IMR-90 (cell line): Measurements from ENCODE around the gene CMTM5. TPM values are rescaled to one million over a fixed set of nuclear protein-coding genes. Genes with fewer than 3 reads are reported as not detected.

ENCODE experiments used
- ATAC-seq: fragments of 200-7000 bp; cut with Tn5 transposase; 2 replicates; pipeline ENCODE4 v1.9.1; 2020; ENCODE audit warnings: low read depth, mild to moderate bottlenecking, moderate library complexity
- BruUV-seq: library from RNA; stranded (reverse); fragments of 400-500 nt; replicated peaks from 2 replicates; lab custom pipeline; 2021; lab: Mats Ljungman, UMichigan
- CTCF ChIA-PET: fragments of 300-600 bp; formaldehyde crosslinking; extraction: SDS; loops from one replicate; lab custom pipeline; 2021; ENCODE audit warnings: antibody characterized with exemption; lab: Yijun Ruan, JAX
- POLR2A ChIA-PET: fragments of 300-600 bp; sonication (Branson Sonifier 250); formaldehyde crosslinking; loops from one replicate; lab custom pipeline; 2022; ENCODE audit warnings: antibody characterized with exemption; ENCODE audit not compliant: unreplicated experiment; lab: Charles Lee
- DNase-seq: peaks from one replicate; pipeline ENCODE4 v3.0.0; 2013
- H2AFZ ChIP-seq: replicated peaks from 2 replicates; pipeline ENCODE3; 2013; ENCODE audit warnings: low read length, mild to moderate bottlenecking; ENCODE audit not compliant: poor library complexity
- H2AK5ac ChIP-seq: 2 replicates; pipeline ENCODE4 v1.6.1; 2013; ENCODE audit warnings: low read depth, low read length, inconsistent platforms
- H2AK9ac ChIP-seq: replicated peaks from 2 replicates; pipeline ENCODE3; 2013; ENCODE audit warnings: mild to moderate bottlenecking, low read depth, low read length, moderate library complexity; ENCODE audit not compliant: poor library complexity
- H2BK120ac ChIP-seq: 2 replicates; pipeline ENCODE4 v1.6.1; 2013; ENCODE audit warnings: low read depth, low read length, inconsistent platforms
- H2BK15ac ChIP-seq: 3 replicates; pipeline ENCODE4 v1.6.1; 2013; ENCODE audit warnings: low read depth, low read length, inconsistent platforms
- H2BK20ac ChIP-seq: 2 replicates; pipeline ENCODE4 v1.6.1; 2013; ENCODE audit warnings: low read depth, mild to moderate bottlenecking, inconsistent platforms, low read length, moderate library complexity
- H2BK5ac ChIP-seq: 2 replicates; pipeline ENCODE4 v1.6.1; 2013; ENCODE audit warnings: mild to moderate bottlenecking, low read depth, low read length, inconsistent platforms; ENCODE audit not compliant: poor library complexity, severe bottlenecking
- H3K14ac ChIP-seq: replicated peaks from 2 replicates; pipeline ENCODE4 v1.6.1; 2013; ENCODE audit warnings: low read depth, low read length, inconsistent platforms
- H3K18ac ChIP-seq: 2 replicates; pipeline ENCODE4 v1.6.1; 2013; ENCODE audit warnings: low read depth, low read length, control low read depth
- H3K23ac ChIP-seq: 2 replicates; pipeline ENCODE4 v1.6.1; 2013; ENCODE audit warnings: low read depth, low read length, inconsistent platforms
- H3K27ac ChIP-seq: 2 replicates; pipeline ENCODE4 v1.5.1; 2013; ENCODE audit warnings: mild to moderate bottlenecking, control low read depth, low read length; ENCODE audit not compliant: insufficient read depth
- H3K27me3 ChIP-seq: 2 replicates; pipeline ENCODE4 v1.6.1; 2013; ENCODE audit warnings: low read length; ENCODE audit not compliant: control insufficient read depth, insufficient read depth
- H3K36me3 ChIP-seq: 2 replicates; pipeline ENCODE4 v1.6.1; 2013; ENCODE audit warnings: low read length, mixed read lengths; ENCODE audit not compliant: control insufficient read depth, insufficient read depth
- H3K4ac ChIP-seq: 2 replicates; pipeline ENCODE4 v1.6.1; 2013; ENCODE audit warnings: low read depth, low read length, inconsistent platforms
- H3K4me1 ChIP-seq: 2 replicates; pipeline ENCODE4 v1.6.1; 2013; ENCODE audit warnings: low read length, mixed read lengths; ENCODE audit not compliant: control insufficient read depth, insufficient read depth
- H3K4me2 ChIP-seq: 2 replicates; pipeline ENCODE4 v1.6.1; 2013; ENCODE audit warnings: low read depth, mild to moderate bottlenecking, control low read depth, low read length, moderate library complexity
- H3K4me3 ChIP-seq: 2 replicates; pipeline ENCODE4 v1.5.1; 2013; ENCODE audit warnings: low read depth, mild to moderate bottlenecking, control low read depth, low read length, moderate library complexity; ENCODE audit not compliant: insufficient read depth
- H3K56ac ChIP-seq: 2 replicates; pipeline ENCODE4 v1.6.1; 2013; ENCODE audit warnings: low read length, inconsistent platforms; ENCODE audit not compliant: insufficient read depth; ENCODE audit errors: extremely low read depth
- H3K79me1 ChIP-seq, 2 experiments: 2 replicates each; pipeline ENCODE4 v1.6.1; 2013; ENCODE audit warnings: low read length in 2 of 2, inconsistent platforms in 1 of 2, low read depth in 1 of 2
- H3K9ac ChIP-seq: 2 replicates; pipeline ENCODE4 v1.6.1; 2013; ENCODE audit warnings: low read depth, low read length, control low read depth
- H3K9me1 ChIP-seq: 2 replicates; pipeline ENCODE4 v1.6.1; 2013; ENCODE audit warnings: low read length, inconsistent platforms; ENCODE audit not compliant: insufficient read depth
- H3K9me3 ChIP-seq: 2 replicates; pipeline ENCODE4 v1.6.1; 2013; ENCODE audit warnings: low read length; ENCODE audit not compliant: control insufficient read depth, insufficient read depth
- H4K20me1 ChIP-seq: 2 replicates; pipeline ENCODE4 v1.6.1; 2013; ENCODE audit warnings: low read length, inconsistent platforms; ENCODE audit not compliant: insufficient read depth
- H4K5ac ChIP-seq: 2 replicates; pipeline ENCODE4 v1.6.1; 2013; ENCODE audit warnings: mild to moderate bottlenecking, low read depth, low read length, control low read depth
- H4K8ac ChIP-seq, 2 experiments: 2 replicates each; pipeline ENCODE4 v1.6.1; 2013; ENCODE audit warnings: low read depth in 2 of 2, low read length in 2 of 2, control low read depth in 1 of 2, inconsistent platforms in 1 of 2
- H4K91ac ChIP-seq: 2 replicates; pipeline ENCODE4 v1.6.1; 2013; ENCODE audit warnings: low read depth, low read length, inconsistent platforms; ENCODE audit not compliant: insufficient read depth
- BHLHE40 ChIP-seq: fragments of 150-350 bp; IDR thresholded peaks from 2 replicates; pipeline ENCODE4 v1.6.1; 2016; ENCODE audit warnings: mild to moderate bottlenecking, low read depth, low read length
- CEBPB ChIP-seq: IDR thresholded peaks from 2 replicates; pipeline ENCODE4 v1.6.1; 2012; ENCODE audit warnings: low read depth, low read length, improper control_type of control experiment
- CHD1 ChIP-seq: IDR thresholded peaks from 2 replicates; pipeline ENCODE4 v1.6.1; 2012; ENCODE audit warnings: low read depth, low read length, improper control_type of control experiment
- FOS ChIP-seq: fragments of 150-350 bp; IDR thresholded peaks from 2 replicates; pipeline ENCODE4 v1.6.1; 2016; ENCODE audit warnings: low read depth, low read length
- MAFK ChIP-seq: IDR thresholded peaks from 2 replicates; pipeline ENCODE4 v1.6.1; 2012; ENCODE audit warnings: low read depth, low read length, improper control_type of control experiment
- MXI1 ChIP-seq: IDR thresholded peaks from 2 replicates; pipeline ENCODE4 v1.6.1; 2012; ENCODE audit warnings: low read depth, mild to moderate bottlenecking, low read length, moderate library complexity, borderline replicate concordance
- POLR2A ChIP-seq: IDR thresholded peaks from 2 replicates; pipeline ENCODE4 v1.6.1; 2012; ENCODE audit warnings: mild to moderate bottlenecking, low read depth, low read length
- RAD21 ChIP-seq: IDR thresholded peaks from 2 replicates; pipeline ENCODE4 v1.6.1; 2012; ENCODE audit warnings: low read length, improper control_type of control experiment
- RCOR1 ChIP-seq: IDR thresholded peaks from 2 replicates; pipeline ENCODE4 v1.6.1; 2012; ENCODE audit warnings: mild to moderate bottlenecking, low read length, improper control_type of control experiment; ENCODE audit not compliant: insufficient replicate concordance
- RFX5 ChIP-seq: IDR thresholded peaks from 2 replicates; pipeline ENCODE4 v1.8.0; 2012; ENCODE audit warnings: low read depth, mild to moderate bottlenecking, low read length, moderate library complexity
- SMC3 ChIP-seq: fragments of 150-350 bp; IDR thresholded peaks from 2 replicates; pipeline ENCODE4 v1.6.1; 2016; ENCODE audit warnings: low read depth, mild to moderate bottlenecking, antibody characterized with exemption, low read length, moderate library complexity
- WGBS, 2 experiments: methylation state at CpG; one replicate each; pipeline versions ENCODE4 v1.1.5 to v1.1.7; 2013; ENCODE audit warnings: missing lambda C conversion rate in 2 of 2; ENCODE audit not compliant: insufficient read length in 1 of 2; ENCODE audit errors: extremely low coverage in 2 of 2; 5-methylcytosine and 5-hydroxymethylcytosine counted together
- dilution Hi-C: fragments of 300-500 bp; cut with HindIII; formaldehyde crosslinking; loops from one replicate; pipeline ENCODE4 v1.14.3; 2018; ENCODE audit warnings: low sequenced_read_pairs; ENCODE audit not compliant: unreplicated experiment
- in situ Hi-C: fragments of 300-500 bp; cut with MboI; formaldehyde crosslinking; loops from 3 replicates; pipeline ENCODE4 v1.14.3; 2019; ENCODE audit warnings: low sequenced_read_pairs, inconsistent platforms, mixed read lengths
- intact Hi-C: fragments of 100-400 bp; cut with micrococcal nuclease; formaldehyde crosslinking; loops from 2 replicates; pipeline ENCODE4 v1.10.0; 2022
- polyA plus RNA-seq, 3 experiments: library from polyadenylated mRNA; depleted of rRNA; stranded (reverse); fragments of >200 nt; gene quantifications; 2 replicates each; pipeline ENCODE4 v1.2.3, GENCODE V29; 2012; ENCODE audit warnings: low replicate concordance in 1 of 3
- total RNA-seq: library from RNA; depleted of rRNA; stranded (reverse); fragments of >200 nt; gene quantifications from 2 replicates; pipeline ENCODE4 v1.2.3, GENCODE V29; 2012
- TF ChIP-seq, protein P1 (sequence below): fragments of 150-350 bp; IDR thresholded peaks from 2 replicates; pipeline ENCODE4 v1.6.1; 2016; ENCODE audit warnings: low read depth, mild to moderate bottlenecking, low read length, moderate library complexity, borderline replicate concordance
- TF ChIP-seq, protein P2 (sequence below): fragments of 150-350 bp; IDR thresholded peaks from 2 replicates; pipeline ENCODE4 v1.6.1; 2017; ENCODE audit warnings: mild to moderate bottlenecking, antibody characterized with exemption, low read length, low read depth
- TF ChIP-seq, protein P3 (sequence below): conservative IDR thresholded peaks from 2 replicates; pipeline ENCODE4 v1.5.1; 2012; ENCODE audit warnings: mild to moderate bottlenecking, low read depth, low read length, improper control_type of control experiment

The CMTM5 gene
- total and polyA plus RNA-seq, 2 of the 4 experiments (the other 2 are of a cell fraction), result 0.07 TPM; not detected in 1

DNA sequence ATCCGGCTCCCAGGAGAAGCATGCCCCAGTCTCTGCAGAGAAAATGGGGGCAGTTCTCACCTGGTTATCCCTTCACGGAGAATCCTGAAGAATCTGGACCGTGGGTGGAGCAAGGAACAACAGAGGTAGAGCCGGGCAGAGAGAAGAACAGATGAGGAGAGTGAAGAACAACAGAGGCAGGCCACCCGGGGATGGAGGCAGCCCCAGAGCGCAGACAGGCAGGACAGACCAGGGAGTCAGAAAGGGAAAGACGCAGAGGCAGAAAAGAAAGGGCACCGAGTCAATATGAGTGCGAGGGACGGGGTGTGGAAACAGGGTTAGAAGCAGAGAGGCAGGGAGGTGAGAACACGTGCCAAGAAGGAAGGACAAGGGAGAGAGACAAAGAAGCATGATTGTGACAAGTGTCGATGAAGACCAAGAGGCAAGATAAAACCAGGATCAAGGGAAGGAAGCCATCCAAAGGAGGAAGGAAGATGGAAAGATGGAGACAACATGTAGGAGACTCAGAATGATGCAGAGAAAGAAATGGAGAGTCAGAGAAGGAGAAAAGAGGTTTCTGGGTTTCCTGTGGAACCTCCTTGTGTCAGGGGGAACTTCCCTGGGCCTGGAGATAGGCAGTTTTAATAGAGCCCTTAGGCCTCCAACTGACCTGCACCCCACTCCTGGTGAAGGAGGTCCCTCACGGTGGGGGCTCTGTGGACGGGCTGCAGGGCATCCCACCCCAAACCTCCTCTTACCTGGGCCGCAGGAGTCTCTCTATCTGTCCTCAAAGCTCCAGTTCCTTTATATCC, 30.9 kb downstream of the CMTM5 start, which contains the start of gene MYH6:
MYH6 (minus strand) TSS at position 758 of the 791 bp plus-strand sequence. CDS start 1,050 bp downstream, outside the sequence.
- H3K9me3 ChIP-seq, result no peaks in the 10 kb centered on the region
- H4K8ac ChIP-seq, result no peak within 1 kb of the TSS
- H2AK5ac ChIP-seq, result no peak within 1 kb of the TSS
- ChIA-PET POLR2A (no interaction called here), CTCF (no interaction called here)
- in situ Hi-C loops, result no loop called here
- dilution Hi-C loops, result no loop called here
- H3K4me2 ChIP-seq, result no peak within 1 kb of the TSS
- no peak within 1 kb of the TSS for H3K23ac ChIP-seq
- ATAC-seq (no peak), DNase-seq (no peak)
- no peaks in the 10 kb centered on the region for H3K36me3 ChIP-seq
- no peak within 1 kb of the TSS for H3K14ac ChIP-seq
- WGBS, 2 experiments, result 62% methylated on average over 10 of the region's 15 CpGs; no CpG with 5 or more reads in 1 of the 2 experiments
- H2BK120ac ChIP-seq, result no peak within 1 kb of the TSS
- H3K4me3 ChIP-seq, result no peak within 1 kb of the TSS
- no peaks in the 10 kb centered on the region for H3K79me1 ChIP-seq
- H3K27ac ChIP-seq, result no peak within 1 kb of the TSS
- no peak within 1 kb of the TSS for H3K9ac ChIP-seq
- H3K4me1 ChIP-seq, result no peaks in the 10 kb centered on the region
- intact Hi-C loops, result no loop called here
- TF ChIP-seq CEBPB, result no peak
- TF ChIP-seq, protein P1, sequence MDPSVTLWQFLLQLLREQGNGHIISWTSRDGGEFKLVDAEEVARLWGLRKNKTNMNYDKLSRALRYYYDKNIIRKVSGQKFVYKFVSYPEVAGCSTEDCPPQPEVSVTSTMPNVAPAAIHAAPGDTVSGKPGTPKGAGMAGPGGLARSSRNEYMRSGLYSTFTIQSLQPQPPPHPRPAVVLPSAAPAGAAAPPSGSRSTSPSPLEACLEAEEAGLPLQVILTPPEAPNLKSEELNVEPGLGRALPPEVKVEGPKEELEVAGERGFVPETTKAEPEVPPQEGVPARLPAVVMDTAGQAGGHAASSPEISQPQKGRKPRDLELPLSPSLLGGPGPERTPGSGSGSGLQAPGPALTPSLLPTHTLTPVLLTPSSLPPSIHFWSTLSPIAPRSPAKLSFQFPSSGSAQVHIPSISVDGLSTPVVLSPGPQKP, result no peak
- TF ChIP-seq CHD1, result no peak
- no peak for TF ChIP-seq MXI1
- no peak for TF ChIP-seq RCOR1
- TF ChIP-seq RFX5, result no peak
- TF ChIP-seq BHLHE40, result no peak
- TF ChIP-seq, protein P2, sequence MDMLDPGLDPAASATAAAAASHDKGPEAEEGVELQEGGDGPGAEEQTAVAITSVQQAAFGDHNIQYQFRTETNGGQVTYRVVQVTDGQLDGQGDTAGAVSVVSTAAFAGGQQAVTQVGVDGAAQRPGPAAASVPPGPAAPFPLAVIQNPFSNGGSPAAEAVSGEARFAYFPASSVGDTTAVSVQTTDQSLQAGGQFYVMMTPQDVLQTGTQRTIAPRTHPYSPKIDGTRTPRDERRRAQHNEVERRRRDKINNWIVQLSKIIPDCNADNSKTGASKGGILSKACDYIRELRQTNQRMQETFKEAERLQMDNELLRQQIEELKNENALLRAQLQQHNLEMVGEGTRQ, result no peak
- TF ChIP-seq MAFK, result no peak
- no peak for TF ChIP-seq FOS
- TF ChIP-seq, protein P3, sequence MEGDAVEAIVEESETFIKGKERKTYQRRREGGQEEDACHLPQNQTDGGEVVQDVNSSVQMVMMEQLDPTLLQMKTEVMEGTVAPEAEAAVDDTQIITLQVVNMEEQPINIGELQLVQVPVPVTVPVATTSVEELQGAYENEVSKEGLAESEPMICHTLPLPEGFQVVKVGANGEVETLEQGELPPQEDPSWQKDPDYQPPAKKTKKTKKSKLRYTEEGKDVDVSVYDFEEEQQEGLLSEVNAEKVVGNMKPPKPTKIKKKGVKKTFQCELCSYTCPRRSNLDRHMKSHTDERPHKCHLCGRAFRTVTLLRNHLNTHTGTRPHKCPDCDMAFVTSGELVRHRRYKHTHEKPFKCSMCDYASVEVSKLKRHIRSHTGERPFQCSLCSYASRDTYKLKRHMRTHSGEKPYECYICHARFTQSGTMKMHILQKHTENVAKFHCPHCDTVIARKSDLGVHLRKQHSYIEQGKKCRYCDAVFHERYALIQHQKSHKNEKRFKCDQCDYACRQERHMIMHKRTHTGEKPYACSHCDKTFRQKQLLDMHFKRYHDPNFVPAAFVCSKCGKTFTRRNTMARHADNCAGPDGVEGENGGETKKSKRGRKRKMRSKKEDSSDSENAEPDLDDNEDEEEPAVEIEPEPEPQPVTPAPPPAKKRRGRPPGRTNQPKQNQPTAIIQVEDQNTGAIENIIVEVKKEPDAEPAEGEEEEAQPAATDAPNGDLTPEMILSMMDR, result no peak
- TF ChIP-seq SMC3, result no peak
- no peak for TF ChIP-seq POLR2A
- no peak for TF ChIP-seq RAD21
- no peak within 1 kb of the TSS for H3K18ac ChIP-seq
- H4K91ac ChIP-seq, result no peak within 1 kb of the TSS
- peaks cover 57% of the 10 kb centered on the region for H3K27me3 ChIP-seq
- no peak within 1 kb of the TSS for H2BK5ac ChIP-seq
- H2BK15ac ChIP-seq, result no peak within 1 kb of the TSS
- H2BK20ac ChIP-seq, result no peak within 1 kb of the TSS
- H3K9me1 ChIP-seq, result no peaks in the 10 kb centered on the region
- BruUV-seq, result no TSS peak
- no peak within 1 kb of the TSS for H3K4ac ChIP-seq
- H2AK9ac ChIP-seq, result no peak within 1 kb of the TSS
- H4K5ac ChIP-seq, result no peak within 1 kb of the TSS
- H3K56ac ChIP-seq, result no peak within 1 kb of the TSS
- no peak within 1 kb of the TSS for H2AFZ ChIP-seq
- no peaks in the 10 kb centered on the region for H4K20me1 ChIP-seq
